Lower lobe of right lung (tissue), 2 donors: Measurements from ENCODE around the gene ARHGAP31. TPM values are rescaled to one million over a fixed set of nuclear protein-coding genes. Genes with fewer than 3 reads are reported as not detected.
"Not testable (repeated sequence)": the region's sequence is repeated elsewhere in the genome, so short reads cannot be mapped to it uniquely, and the experiment has no call there.

ENCODE experiments used
- ATAC-seq, 2 donors: fragments of 200-7000 bp; cut with Tn5 transposase; one replicate each; pipeline ENCODE4 v1.9.1; 2020 to 2022; ENCODE audit warnings: mild to moderate bottlenecking in 2 of 2, moderate library complexity in 2 of 2
- DNase-seq: peaks from one replicate; pipeline ENCODE4 v3.0.0-alpha.2; 2020
- H3K27ac ChIP-seq: fragments of 200-600 bp; one replicate; pipeline ENCODE4 v1.8.0; 2022
- H3K27me3 ChIP-seq: fragments of 200-600 bp; one replicate; pipeline ENCODE4 v1.8.0; 2022; ENCODE audit warnings: low read depth
- H3K36me3 ChIP-seq: fragments of 200-600 bp; one replicate; pipeline ENCODE4 v1.8.0; 2022; ENCODE audit warnings: mild to moderate bottlenecking
- H3K4me1 ChIP-seq: fragments of 200-600 bp; one replicate; pipeline ENCODE4 v1.8.0; 2022
- H3K4me3 ChIP-seq: fragments of 200-600 bp; one replicate; pipeline ENCODE4 v1.8.0; 2022; ENCODE audit warnings: mild to moderate bottlenecking
- H3K9me3 ChIP-seq: fragments of 200-600 bp; one replicate; pipeline ENCODE4 v1.8.0; 2022
- CTCF ChIP-seq: fragments of 200-600 bp; IDR thresholded peaks from one replicate; pipeline ENCODE4 v1.8.0; 2022; ENCODE audit warnings: antibody characterized with exemption, mild to moderate bottlenecking
- intact Hi-C: fragments of 100-400 bp; cut with DNase I; formaldehyde crosslinking; loops from one replicate; pipeline ENCODE4 v1.11.0; 2022
- total RNA-seq: library from RNA; stranded (reverse); fragmentation: NEBNext Ultra II Directional; extraction: Animal tissue kit (Norgen Biotek cat#: 25700); gene quantifications from one replicate; pipeline ENCODE4 v1.2.1, GENCODE V29; 2021
- donor health status: DM: no; HTN: yes; CAD: no; lungs with severe emphysema.

The ARHGAP31 gene
- total RNA-seq, 1 donor from 2014 or later = 100 TPM

GRCh38 chr3:119331661-119332060 lies 37.5 kb downstream of the ARHGAP31 start:
- ATAC-seq = peak; percentile 40 to 56
- no peak for TF ChIP-seq CTCF
- peak overlapping the region; percentile 53 for H3K27ac ChIP-seq

DNA sequence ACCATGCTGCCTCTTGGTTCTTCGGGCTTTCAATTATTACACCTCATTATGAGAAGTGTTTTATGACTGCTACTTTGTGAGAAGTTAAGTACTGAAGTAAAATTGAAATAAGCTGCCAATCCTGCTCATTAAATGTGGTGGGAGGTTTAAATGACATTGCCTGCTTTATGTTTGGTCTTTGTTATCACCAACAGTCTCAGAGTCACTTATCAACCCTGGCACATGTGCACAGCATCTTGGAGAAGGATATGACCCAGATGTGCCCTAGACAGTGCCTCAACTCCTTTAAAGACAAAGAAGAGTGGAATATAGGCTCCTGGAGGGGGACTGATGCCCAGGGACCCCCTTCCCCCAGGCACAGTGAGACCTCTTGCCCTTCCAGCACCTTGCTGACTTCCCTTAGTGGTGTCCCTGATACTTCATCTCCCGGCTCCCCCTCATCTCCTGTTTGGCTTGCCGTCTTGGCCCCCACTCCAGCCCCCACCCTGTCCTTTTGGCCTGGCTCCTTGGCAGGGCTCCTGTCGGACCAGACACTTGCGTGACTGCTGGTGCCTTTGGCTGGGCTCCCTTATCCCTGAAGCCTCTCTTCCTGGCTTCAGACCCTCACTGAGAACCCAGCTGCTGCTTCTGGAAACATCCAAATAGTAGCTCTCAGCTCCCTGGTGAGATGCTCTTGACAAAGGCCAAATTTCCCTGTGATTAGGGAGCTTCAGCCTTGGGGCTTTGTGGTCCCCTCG lies 39.8 kb downstream of the ARHGAP31 start:
- H3K4me1 ChIP-seq = peaks cover 33% of the 10 kb centered on the region
- ATAC-seq = peak in 1 of 2 donors; percentile 16
- H3K9me3 ChIP-seq = no peaks in the 10 kb centered on the region
- no peak overlapping the region for H3K27ac ChIP-seq
- intact Hi-C loops = no loop called here
- no peak for TF ChIP-seq CTCF
- no peak overlapping the region for H3K4me3 ChIP-seq
- DNase-seq = no peak
- no peaks in the 10 kb centered on the region for H3K27me3 ChIP-seq
- peaks cover 3% of the 10 kb centered on the region for H3K36me3 ChIP-seq

More at GRCh38 chr3:119331661-119332060, 37.5 kb downstream of the ARHGAP31 start:
- H3K36me3 ChIP-seq = peaks cover 5% of the 10 kb centered on the region
- DNase-seq = no peak
- peaks cover 55% of the 10 kb centered on the region for H3K4me1 ChIP-seq
- H3K4me3 ChIP-seq = no peak overlapping the region
- H3K27me3 ChIP-seq = no peaks in the 10 kb centered on the region
- no peaks in the 10 kb centered on the region for H3K9me3 ChIP-seq
- intact Hi-C loops = no loop called here

DNA sequence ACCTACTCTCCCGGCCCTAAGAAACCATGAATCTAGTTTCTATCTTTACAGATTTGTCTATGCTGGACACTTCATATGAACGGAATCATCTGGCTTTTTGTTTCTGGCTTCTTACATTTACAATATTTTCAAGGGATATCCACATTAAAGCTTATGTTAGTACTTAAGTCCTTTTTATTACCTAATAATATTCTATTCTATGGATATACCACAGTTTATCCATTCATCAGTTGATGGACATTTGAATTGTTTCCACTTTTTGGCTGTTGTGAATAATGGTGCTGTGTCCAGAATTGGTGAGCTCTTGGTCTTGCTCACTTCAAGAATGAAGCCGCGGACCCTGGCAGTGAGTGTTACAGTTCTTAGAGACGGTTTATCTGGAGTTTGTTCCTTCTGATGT lies 42.6 kb downstream of the ARHGAP31 start:
- TF ChIP-seq CTCF = no peak

DNA sequence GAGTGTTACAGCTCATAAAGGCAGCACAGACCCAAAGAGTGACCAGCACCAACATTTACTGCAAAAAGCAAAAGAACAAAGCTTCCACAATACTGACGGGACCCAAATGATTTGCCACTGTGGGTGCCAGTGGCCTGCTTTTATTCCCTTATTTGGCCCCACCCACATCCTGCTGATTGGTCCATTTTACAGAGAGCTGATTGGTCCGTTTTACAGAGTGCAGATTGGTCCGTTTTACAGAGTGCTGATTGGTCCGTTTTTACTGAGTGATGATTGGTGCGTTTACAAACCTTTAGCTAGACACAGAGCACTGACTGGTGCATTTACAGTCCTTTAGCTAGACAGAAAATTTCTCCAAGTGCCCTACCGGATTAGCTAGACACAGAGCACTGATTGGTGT lies 43.2 kb downstream of the ARHGAP31 start:
- H3K9me3 ChIP-seq, ATAC-seq, intact Hi-C loops, DNase-seq, H3K36me3 ChIP-seq, H3K4me3 ChIP-seq, H3K27ac ChIP-seq, H3K27me3 ChIP-seq: not testable (repeated sequence)
- peaks cover 16% of the 10 kb centered on the region for H3K4me1 ChIP-seq

More for the DNA sequence above, 42.6 kb downstream of the ARHGAP31 start:
- ATAC-seq (no peak), DNase-seq (no peak)
- Histone ChIP-seq H3K27ac (no peak overlapping the region), H3K36me3 (no peaks in the 10 kb centered on the region), H3K4me1 (peaks cover 22% of the 10 kb centered on the region), H3K4me3 (no peak overlapping the region), H3K27me3 (no peaks in the 10 kb centered on the region), H3K9me3 (no peaks in the 10 kb centered on the region)
- intact Hi-C loops = no loop called here

GRCh38 chr3:119338754-119339153 lies 44.6 kb downstream of the ARHGAP31 start:
- H3K4me3 ChIP-seq = no peak overlapping the region
- TF ChIP-seq CTCF = no peak
- peaks cover 13% of the 10 kb centered on the region for H3K4me1 ChIP-seq
- DNase-seq (no peak), ATAC-seq (no peak)
- intact Hi-C loops = no loop called here
- no peaks in the 10 kb centered on the region for H3K9me3 ChIP-seq
- no peaks in the 10 kb centered on the region for H3K36me3 ChIP-seq
- H3K27me3 ChIP-seq = no peaks in the 10 kb centered on the region
- no peak overlapping the region for H3K27ac ChIP-seq

DNA sequence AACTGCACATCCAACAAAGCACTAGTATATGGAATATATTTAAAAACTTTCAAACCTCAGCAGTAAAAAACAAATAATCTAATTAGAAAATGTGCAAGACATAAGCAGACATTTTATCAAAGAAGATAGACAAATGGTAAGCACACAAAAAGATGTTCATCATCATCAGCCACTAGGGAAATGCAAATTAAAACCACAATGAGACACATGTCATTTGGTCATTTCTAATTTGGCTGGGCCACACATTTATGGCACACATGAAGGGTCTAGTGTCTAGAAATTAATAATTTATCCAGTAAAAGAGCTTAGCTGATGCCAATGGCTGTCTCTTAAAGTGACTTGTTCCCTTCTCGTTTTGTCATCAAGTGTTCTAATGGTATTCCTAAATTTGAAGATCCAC lies 45.8 kb downstream of the ARHGAP31 start:
- no peak for ATAC-seq
- H3K27me3 ChIP-seq = no peaks in the 10 kb centered on the region
- DNase-seq = no peak
- peaks cover 11% of the 10 kb centered on the region for H3K4me1 ChIP-seq
- H3K27ac ChIP-seq = no peak overlapping the region
- no peak for TF ChIP-seq CTCF
- H3K4me3 ChIP-seq = no peak overlapping the region
- no peaks in the 10 kb centered on the region for H3K36me3 ChIP-seq
- no peaks in the 10 kb centered on the region for H3K9me3 ChIP-seq
- intact Hi-C loops = no loop called here
